HS-5 (cell line): ENCODE measurements around the gene KIFC3.
A peak's percentile ranks its signal among the peaks of the same experiment; 100 is the strongest.
"Not testable (repeated sequence)": the region's sequence is repeated elsewhere in the genome, so short reads cannot be mapped to it uniquely, and the experiment has no call there.

Source experiments
- DNase-seq: peaks from one replicate; pipeline ENCODE4 v3.0.0-alpha.2; 2012; ENCODE audit warnings: low read depth

The KIFC3 gene

DNA sequence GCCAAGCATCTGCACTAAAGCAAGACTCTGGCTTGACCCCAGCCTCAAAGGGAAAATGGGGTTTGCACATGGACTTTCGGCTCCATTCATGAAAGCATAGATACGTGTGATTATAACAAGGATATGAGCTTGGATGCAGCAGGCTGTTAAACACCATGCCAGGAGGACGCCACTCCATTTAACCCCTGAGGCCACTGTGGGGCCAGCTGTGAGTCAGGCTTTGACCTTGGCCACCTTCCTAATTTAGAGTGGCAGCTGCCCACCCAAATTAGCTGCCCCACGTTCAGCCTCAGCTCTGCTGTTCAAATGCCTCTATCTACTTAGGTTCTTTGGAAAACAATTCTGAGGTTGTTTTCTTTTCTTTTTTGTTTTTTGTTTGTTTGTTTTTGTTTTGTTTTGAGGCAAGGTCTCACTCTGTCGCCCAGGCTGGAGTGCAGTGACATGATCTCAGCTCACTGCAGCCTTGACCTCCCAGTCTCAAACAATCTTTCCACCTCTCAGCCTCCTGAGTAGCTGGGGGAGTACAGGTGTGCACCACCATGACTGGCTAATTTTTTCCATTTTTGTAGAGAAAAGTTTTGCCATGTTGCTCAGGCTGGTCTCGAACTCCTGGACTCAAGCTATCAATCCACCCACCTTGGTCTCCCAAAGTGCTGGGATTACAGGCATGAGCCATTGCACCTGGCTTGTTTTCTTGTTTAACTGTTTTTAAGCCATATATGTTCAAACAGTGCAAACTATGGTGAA is 23.2 kb upstream of the KIFC3 start:
- no peak for DNase-seq

- no peak for DNase-seq
These were observed 22.6 kb upstream of the KIFC3 start for GRCh38 chr16:57824888-57825287.

GRCh38 chr16:57823836-57824235 is 21.5 kb upstream of the KIFC3 start:
- no peak for DNase-seq

DNA sequence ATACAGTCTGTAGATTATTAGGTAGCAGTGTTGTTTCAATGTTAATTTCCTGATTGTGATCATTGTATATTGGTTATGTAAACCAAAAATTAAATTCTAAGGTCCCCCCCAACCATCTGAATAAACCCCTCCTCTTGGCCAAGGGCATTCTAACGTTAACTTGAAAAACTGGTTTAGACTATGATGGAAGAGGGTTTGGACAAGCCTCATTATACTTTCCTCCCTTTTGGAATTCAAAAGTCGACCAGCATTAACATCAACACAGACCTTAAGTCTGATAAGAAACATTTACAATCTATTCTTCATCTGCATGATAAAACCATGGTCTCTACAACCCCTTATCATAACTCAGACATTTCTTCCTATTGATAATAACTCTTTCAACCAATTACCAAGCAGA is 20.6 kb upstream of the KIFC3 start:
- DNase-seq = no peak

GRCh38 chr16:57822018-57822553 is 19.8 kb upstream of the KIFC3 start:
- no peak for DNase-seq

DNA sequence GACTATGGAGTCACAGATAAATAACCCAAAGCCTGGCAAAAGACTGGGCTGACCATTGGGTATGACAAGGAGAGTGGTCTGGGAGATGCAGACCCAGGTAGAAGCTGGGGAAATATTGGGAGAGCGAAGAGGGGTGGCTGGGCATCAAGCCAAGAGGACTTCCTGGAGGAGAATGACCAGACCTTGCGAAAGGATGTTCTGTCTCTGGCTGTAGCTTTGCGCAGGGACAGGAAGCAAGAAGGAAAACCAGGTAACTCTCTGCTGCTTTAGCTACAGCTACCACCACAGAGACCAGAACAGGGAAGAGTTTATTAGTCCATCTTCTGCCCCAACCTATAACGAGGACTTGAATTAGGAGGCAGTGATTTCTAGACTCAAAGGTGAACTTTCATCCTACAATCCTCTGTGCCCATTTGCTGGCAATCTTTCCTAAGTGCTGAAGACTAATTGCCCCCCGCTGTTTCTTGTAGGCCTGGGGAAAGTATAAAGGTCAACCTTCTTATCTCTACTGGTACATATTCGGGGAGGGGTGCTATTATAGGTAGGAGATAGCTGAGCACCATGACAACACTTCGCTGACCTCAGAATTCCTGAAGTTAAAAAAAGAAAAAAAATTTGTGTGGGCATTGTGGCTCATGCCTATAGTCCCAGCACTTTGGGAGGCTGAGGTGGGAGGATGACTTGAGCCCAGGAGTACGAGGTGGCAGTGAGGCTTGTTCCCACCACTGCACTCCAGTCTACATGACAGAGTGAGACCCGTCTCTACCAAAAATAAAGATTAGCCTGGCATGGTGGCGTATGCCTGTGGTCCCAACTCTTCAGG is 19.1 kb upstream of the KIFC3 start:
- no peak for DNase-seq

DNA sequence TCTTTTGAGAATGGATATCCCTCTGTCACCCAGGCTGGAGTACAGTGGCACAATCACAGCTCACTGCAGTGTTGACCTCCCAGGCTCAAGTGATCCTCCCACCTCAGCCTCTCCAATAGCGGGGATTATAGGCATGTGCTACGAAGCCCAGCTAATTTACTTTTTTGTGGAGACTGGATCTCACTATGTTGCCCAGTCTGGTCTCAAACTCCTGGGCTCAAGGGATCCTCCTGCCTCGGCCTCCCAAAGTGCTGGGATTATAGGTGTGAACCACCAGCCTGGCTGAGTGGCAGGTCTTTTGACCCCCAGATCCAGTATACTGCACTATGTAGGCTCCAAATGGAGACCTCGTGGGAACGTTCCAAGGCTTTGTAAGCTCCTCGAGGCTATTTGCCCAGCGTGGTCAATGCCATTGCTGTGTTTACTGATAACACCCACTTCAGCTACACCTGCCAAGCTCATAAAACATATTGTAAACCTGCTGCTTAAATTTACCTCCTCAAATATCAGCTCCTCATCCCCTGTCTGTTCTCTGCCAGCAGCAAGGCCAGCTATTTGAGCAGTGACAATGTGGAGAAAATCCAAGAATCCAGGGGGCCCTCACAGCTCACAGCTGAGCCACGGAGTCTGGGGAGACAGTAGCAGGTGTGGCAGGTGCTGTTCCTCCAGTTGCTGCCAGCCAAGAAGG is 16.2 kb upstream of the KIFC3 start:
- no peak for DNase-seq

DNA sequence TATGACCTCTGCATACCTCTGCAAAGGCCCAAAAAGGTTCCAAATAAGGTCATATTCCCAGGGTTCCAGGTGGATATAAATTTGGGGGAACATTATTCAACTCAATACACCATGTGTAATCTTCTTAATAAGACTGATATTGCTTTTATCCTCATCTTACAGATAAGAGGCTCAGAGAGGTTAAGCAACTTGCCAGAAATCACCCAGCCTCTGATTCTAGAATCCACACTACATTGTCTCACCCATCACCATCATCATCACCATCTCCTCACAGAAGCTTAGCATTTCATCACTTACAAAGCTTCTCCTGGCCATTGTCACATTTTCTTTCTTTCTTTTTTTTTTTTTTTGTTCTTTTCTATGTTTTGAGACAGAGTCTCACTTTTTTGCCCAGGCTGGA is 15.4 kb upstream of the KIFC3 start:
- no peak for DNase-seq

DNA sequence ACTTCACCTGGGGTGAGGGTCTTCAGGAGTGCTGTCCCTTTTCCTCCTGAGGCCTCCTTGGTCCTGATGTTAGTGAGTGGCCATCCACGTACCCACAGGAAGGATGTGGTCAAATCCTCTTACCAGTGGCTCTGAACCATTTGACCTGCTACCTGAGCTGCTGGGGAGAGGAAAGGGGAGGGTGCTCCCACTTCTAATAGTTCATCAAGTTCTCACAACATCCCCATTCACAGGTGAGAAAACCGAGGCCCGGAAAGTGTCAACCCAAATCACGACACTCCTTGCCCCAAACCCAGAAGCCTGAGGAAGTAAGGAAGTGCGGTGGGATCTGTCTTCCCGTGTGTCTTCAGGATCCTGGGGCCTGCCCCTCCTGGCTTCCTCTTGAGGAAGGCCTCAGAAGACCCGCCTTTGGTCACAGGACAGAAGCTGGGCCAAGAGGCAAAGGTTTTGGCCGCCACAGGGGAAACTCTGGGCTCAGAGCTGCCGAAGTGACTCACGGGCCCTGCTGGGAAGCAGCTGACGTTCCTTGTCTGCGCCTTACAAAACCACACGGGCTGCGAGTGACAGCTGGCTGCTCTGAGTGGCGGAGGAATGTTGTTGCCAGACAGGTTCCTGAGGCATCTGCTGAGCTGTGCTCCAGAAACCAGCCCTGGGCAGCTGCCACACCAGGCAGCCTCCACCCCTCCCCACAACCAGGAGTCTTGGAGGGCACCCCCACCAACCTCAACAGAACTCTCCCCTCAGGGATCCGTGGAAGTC is 13.9 kb upstream of the KIFC3 start:
- no peak for DNase-seq

- DNase-seq = no peak
These were observed 12.6 kb upstream of the KIFC3 start for GRCh38 chr16:57814896-57815295.

DNA sequence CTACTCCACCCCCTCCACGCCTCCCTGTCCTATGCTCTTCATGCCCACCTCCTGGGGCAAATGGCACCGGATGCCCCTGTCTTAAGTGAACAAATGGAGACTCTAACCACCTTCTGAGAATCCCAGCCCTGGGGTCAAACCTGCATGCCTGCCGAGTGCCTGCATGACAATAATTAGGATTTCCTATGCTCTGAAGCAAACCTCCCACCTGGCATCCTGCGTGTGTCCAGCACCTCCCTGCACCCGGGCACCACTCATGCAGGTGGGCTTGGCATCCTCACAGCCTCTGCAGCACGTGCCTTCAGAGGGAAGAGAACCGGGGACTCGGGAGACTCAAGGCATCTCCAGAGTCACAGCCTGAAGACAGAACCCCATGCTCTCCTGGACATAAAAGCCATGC is 11.2 kb upstream of the KIFC3 start:
- no peak for DNase-seq

GRCh38 chr16:57811340-57811739 is 9.0 kb upstream of the KIFC3 start:
- not testable (repeated sequence) for DNase-seq

GRCh38 chr16:57810197-57811031 is 8.1 kb upstream of the KIFC3 start:
- peak; percentile 71 for DNase-seq

GRCh38 chr16:57809276-57810196 is 7.2 kb upstream of the KIFC3 start:
- no peak for DNase-seq

DNA sequence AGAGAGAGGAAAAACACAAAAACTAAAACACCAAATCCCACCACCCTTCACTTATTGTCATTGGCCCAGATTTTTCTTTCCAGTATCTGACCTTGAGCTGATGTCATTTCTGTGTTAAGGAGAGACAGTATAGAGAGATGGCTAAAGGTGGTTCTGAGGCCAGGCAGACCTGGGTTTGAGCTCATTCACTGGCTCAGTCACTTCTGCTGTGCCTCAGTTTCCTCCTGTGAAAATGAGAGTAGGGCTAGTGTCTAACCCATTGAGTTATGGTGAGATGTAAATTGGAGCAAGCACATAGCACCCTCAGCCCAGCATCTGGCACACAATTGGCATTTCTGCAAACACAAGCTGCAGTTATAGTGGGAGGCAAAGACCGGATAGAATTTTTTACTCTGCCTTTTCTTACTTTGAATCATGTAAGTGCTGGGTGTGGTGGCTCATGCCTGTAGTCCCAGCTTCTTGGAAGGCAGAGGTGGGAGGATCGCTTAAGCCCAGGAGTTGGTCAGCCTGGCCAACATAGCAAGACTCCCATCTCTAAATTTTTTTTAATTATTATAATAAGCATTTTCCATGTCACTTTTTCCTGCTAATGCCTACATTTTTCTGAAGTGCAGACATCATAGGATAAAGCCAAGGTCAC is 6.4 kb upstream of the KIFC3 start:
- DNase-seq = no peak

- peak; percentile 94 for DNase-seq
These were observed 5.8 kb upstream of the KIFC3 start for GRCh38 chr16:57807968-57808528.

DNA sequence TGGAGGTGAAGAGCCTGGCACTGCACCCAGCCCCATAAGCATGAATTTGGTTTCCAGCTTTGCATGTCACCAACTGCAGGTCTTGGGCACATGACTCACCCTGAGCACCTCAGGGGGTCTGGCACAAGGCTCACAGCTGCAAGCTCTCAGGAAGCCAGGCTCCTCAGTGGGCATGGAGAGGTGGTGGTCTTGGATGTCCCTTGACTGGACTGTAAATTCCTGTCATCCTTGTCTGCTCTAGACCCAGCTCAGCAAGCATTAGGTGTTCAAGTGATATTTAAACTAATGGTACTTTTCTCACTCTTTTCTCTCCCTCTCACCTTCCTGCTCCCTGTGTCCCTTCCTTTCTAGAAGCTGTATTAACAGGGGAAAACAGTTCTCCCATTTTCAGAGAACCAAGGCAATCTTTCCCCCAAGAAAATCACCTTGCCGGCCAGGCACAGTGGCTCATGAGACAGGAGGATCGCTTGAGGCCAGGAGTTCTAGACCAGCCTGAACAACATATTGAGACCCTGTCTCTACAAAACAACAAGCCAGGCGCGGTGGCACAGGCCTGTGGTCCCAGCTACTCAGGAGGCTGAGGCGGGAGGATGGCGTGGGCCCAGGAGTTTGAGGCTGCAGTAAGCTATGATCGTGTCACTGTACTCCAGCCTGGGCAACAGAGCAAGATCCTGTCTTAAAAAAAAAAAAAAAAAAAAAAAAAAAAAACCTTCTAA is 5.1 kb upstream of the KIFC3 start:
- DNase-seq = no peak

GRCh38 chr16:57805176-57805575 is 2.9 kb upstream of the KIFC3 start:
- no peak for DNase-seq
